ENCODE measurements around the gene NKD1. TPM values are rescaled to one million over a fixed set of nuclear protein-coding genes. Genes with fewer than 3 reads are reported as not detected.

The NKD1 gene
- total and polyA plus RNA-seq, 8 donors, result 0.44 to 284 (median 2.1) TPM

GRCh38 chr16:50539053-50539695, 9.0 kb upstream of the NKD1 start:
- Histone ChIP-seq H3K27me3 (no peaks in the 10 kb centered on the region), H3K4me1 (no peaks in the 10 kb centered on the region), H3K27ac (no peak overlapping the region), H3K4me3 (no peak overlapping the region), H3K9me3 (no peaks in the 10 kb centered on the region), H3K36me3 (no peaks in the 10 kb centered on the region)
- intact Hi-C loops (cut with DNase I; ENCODE audit: low total_unique reads), result no loop called here
- 38 to 55% (median 45%) methylated on average over 16 to 17 of the region's 17 CpGs for WGBS, 5 donors
- TF ChIP-seq POLR2AphosphoS5 (IDR thresholded peaks at IDR 0.05) (no peak), EP300 (IDR thresholded peaks at IDR 0.05) (no peak), CTCF (IDR thresholded peaks at IDR 0.05) (no peak), POLR2A (IDR thresholded peaks at IDR 0.05) (no peak)
- DNase-seq, result peak in 1 of 2 donors; percentile 36

GRCh38 chr16:50539822-50540710, 8.1 kb upstream of the NKD1 start:
- no peak for DNase-seq
- intact Hi-C loops (cut with DNase I; ENCODE audit: low total_unique reads), result no loop called here
- Histone ChIP-seq H3K9me3 (no peaks in the 10 kb centered on the region), H3K4me3 (no peak overlapping the region), H3K4me1 (no peaks in the 10 kb centered on the region), H3K36me3 (no peaks in the 10 kb centered on the region), H3K27me3 (no peaks in the 10 kb centered on the region), H3K27ac (no peak overlapping the region)
- 78 to 88% (median 80%) methylated on average over 22 to 23 of the region's 23 CpGs for WGBS, 5 donors
- TF ChIP-seq CTCF (IDR thresholded peaks at IDR 0.05), result no peak
- no peak for TF ChIP-seq POLR2AphosphoS5 (IDR thresholded peaks at IDR 0.05)
- no peak for TF ChIP-seq POLR2A (IDR thresholded peaks at IDR 0.05)
- no peak for TF ChIP-seq EP300 (IDR thresholded peaks at IDR 0.05)

GRCh38 chr16:50540711-50541007, 7.5 kb upstream of the NKD1 start:
- no peak overlapping the region for H3K4me3 ChIP-seq
- H3K36me3 ChIP-seq, result no peaks in the 10 kb centered on the region
- no peak for DNase-seq
- intact Hi-C loops (cut with DNase I; ENCODE audit: low total_unique reads), result no loop called here
- H3K27me3 ChIP-seq, result no peaks in the 10 kb centered on the region
- no peaks in the 10 kb centered on the region for H3K4me1 ChIP-seq
- no peak for TF ChIP-seq CTCF (IDR thresholded peaks at IDR 0.05)
- no peak for TF ChIP-seq EP300 (IDR thresholded peaks at IDR 0.05)
- TF ChIP-seq POLR2A (IDR thresholded peaks at IDR 0.05), result no peak
- no peak for TF ChIP-seq POLR2AphosphoS5 (IDR thresholded peaks at IDR 0.05)
- H3K9me3 ChIP-seq, result no peaks in the 10 kb centered on the region
- 91 to 96% (median 94%) methylated on average over 3 of the region's 3 CpGs for WGBS, 5 donors
- no peak overlapping the region for H3K27ac ChIP-seq

GRCh38 chr16:50542703-50543102, 5.5 kb upstream of the NKD1 start:
- H3K4me3 ChIP-seq, result no peak overlapping the region
- H3K27me3 ChIP-seq, result peaks cover 0 to 6% (median 5%) of the 10 kb centered on the region in 3 donors
- H3K4me1 ChIP-seq, result peaks cover 0 to 8% (median 6%) of the 10 kb centered on the region in 4 donors
- H3K27ac ChIP-seq, result no peak overlapping the region
- 91 to 97% (median 95%) methylated on average over 3 of the region's 3 CpGs for WGBS, 5 donors
- H3K9me3 ChIP-seq, result no peaks in the 10 kb centered on the region
- no peaks in the 10 kb centered on the region for H3K36me3 ChIP-seq
- DNase-seq, result no peak
- intact Hi-C loops (cut with DNase I; ENCODE audit: low total_unique reads), result no loop called here
- TF ChIP-seq POLR2AphosphoS5 (IDR thresholded peaks at IDR 0.05), result no peak
- TF ChIP-seq CTCF (IDR thresholded peaks at IDR 0.05), result no peak
- TF ChIP-seq POLR2A (IDR thresholded peaks at IDR 0.05), result no peak
- no peak for TF ChIP-seq EP300 (IDR thresholded peaks at IDR 0.05)

All from stomach (tissue), 9 donors.